Thymus (tissue), 11 donors: ENCODE results near the gene TPSB2. TPM values are rescaled to one million over a fixed set of nuclear protein-coding genes. Genes with fewer than 3 reads are reported as not detected.

Experiments
- DNase-seq, 9 donors: peaks; one replicate each; pipeline ENCODE4 v3.0.0-alpha.2; 2013; ENCODE audit warnings: low spot score in 9 of 9, low read depth in 6 of 9, missing footprints in 1 of 9
- H3K27ac ChIP-seq, 2 donors: one replicate each; pipeline ENCODE4 v1.5.1; 2013; ENCODE audit warnings: control low read depth in 1 of 2, low read depth in 1 of 2, low read length in 1 of 2, mild to moderate bottlenecking in 1 of 2, moderate library complexity in 1 of 2
- H3K27me3 ChIP-seq, 2 donors: one replicate each; pipeline ENCODE4 v1.5.1; 2013; ENCODE audit warnings: low read length in 1 of 2; ENCODE audit not compliant: control insufficient read depth in 2 of 2, insufficient read depth in 1 of 2
- H3K36me3 ChIP-seq, 2 donors: one replicate each; pipeline ENCODE4 v1.5.1; 2013; ENCODE audit warnings: low read length in 1 of 2, mild to moderate bottlenecking in 1 of 2, moderate library complexity in 1 of 2; ENCODE audit not compliant: control insufficient read depth in 2 of 2, insufficient read depth in 2 of 2
- H3K4me1 ChIP-seq, 2 donors: one replicate each; pipeline ENCODE4 v1.5.1; 2013; ENCODE audit warnings: low read length in 2 of 2; ENCODE audit not compliant: control insufficient read depth in 2 of 2, insufficient read depth in 2 of 2
- H3K4me3 ChIP-seq, 2 donors: one replicate each; pipeline ENCODE4 v1.5.1; 2013; ENCODE audit warnings: low read length in 2 of 2, control low read depth in 1 of 2, mild to moderate bottlenecking in 1 of 2
- H3K9me3 ChIP-seq, 2 donors: one replicate each; pipeline ENCODE4 v1.5.1; 2013; ENCODE audit warnings: low read length in 1 of 2, mild to moderate bottlenecking in 1 of 2; ENCODE audit not compliant: control insufficient read depth in 2 of 2, insufficient read depth in 1 of 2
- WGBS: extraction: QIAGEN DNeasy Blood & Tissue Kit; methylation state at CpG from one replicate; pipeline ENCODE4 v1.1.7; 2013; 5-methylcytosine and 5-hydroxymethylcytosine counted together
- polyA plus RNA-seq: library from polyadenylated mRNA; stranded (reverse); fragments of 200-250 nt; gene quantifications from one replicate; pipeline ENCODE4 v1.2.3, GENCODE V29; 2013
- total RNA-seq: library from RNA; stranded (reverse); fragments of 120-200 nt; gene quantifications from one replicate; pipeline ENCODE4 v1.2.4, GENCODE V29; 2013
- donor health status: healthy.

The TPSB2 gene
- total and polyA plus RNA-seq, 2 donors, result 0.71 to 15.5 TPM

- Histone ChIP-seq H3K4me1 (no peaks in the 10 kb centered on the region), H3K27me3 (no peaks in the 10 kb centered on the region), H3K27ac (no peak overlapping the region), H3K9me3 (no peaks in the 10 kb centered on the region), H3K36me3 (no peaks in the 10 kb centered on the region), H3K4me3 (no peak overlapping the region)
- DNase-seq, result no peak
- 93% methylated on average over 9 of the region's 9 CpGs for WGBS
These were observed 5.4 kb downstream of the TPSB2 start for GRCh38 chr16:1224558-1224957.

- Histone ChIP-seq H3K36me3 (no peaks in the 10 kb centered on the region), H3K4me1 (no peaks in the 10 kb centered on the region), H3K27ac (no peak overlapping the region), H3K27me3 (no peaks in the 10 kb centered on the region), H3K9me3 (no peaks in the 10 kb centered on the region), H3K4me3 (no peak overlapping the region)
- WGBS, result 87% methylated on average over 38 of the region's 38 CpGs
- DNase-seq, result no peak
These were observed 6.4 kb downstream of the TPSB2 start for GRCh38 chr16:1223355-1224214.

DNA sequence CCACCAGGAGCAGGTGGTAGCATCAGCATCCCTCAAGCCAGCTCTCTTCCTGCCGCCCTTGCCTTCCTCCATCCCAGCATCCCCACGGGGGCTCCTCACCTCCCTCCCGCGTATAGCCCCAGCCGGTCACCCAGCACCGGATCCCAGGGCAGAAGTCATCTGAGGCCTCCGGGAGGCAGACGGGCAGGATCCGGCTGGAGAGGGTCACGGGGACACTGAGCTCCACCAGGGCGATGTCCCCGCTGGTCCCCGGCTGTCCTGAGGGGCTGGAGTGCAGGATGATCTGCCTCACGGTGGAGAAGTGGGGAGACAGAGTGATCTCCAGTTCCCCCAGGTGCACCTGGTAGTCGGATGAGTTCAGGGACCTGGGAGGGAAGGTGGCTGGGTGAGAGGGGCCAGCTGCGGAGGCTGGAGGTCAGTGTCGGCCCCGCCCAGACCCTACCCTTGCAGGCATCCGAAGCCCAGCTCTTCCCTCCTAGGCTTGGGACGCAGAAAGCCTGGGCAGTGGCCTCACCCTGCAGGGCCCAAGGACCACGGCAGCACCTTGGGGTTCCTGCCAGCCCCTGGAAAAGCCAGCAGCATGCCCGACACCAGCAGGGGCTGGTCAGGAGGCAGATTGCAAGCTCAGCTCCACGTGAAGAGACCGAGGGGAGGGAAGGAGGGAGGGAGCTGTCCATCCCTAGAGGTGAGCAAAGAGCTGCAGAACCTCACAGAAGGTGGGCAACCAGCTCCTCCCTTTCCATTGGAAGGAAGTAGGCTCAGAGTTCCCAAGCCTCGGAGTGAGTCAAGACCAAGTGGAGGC lies 7.2 kb downstream of the TPSB2 start:
- H3K27ac ChIP-seq, result no peak overlapping the region
- no peaks in the 10 kb centered on the region for H3K36me3 ChIP-seq
- no peaks in the 10 kb centered on the region for H3K4me1 ChIP-seq
- no peaks in the 10 kb centered on the region for H3K27me3 ChIP-seq
- H3K9me3 ChIP-seq, result no peaks in the 10 kb centered on the region
- no peak for DNase-seq
- no peak overlapping the region for H3K4me3 ChIP-seq
- WGBS, result 83% methylated on average over 25 of the region's 25 CpGs

DNA sequence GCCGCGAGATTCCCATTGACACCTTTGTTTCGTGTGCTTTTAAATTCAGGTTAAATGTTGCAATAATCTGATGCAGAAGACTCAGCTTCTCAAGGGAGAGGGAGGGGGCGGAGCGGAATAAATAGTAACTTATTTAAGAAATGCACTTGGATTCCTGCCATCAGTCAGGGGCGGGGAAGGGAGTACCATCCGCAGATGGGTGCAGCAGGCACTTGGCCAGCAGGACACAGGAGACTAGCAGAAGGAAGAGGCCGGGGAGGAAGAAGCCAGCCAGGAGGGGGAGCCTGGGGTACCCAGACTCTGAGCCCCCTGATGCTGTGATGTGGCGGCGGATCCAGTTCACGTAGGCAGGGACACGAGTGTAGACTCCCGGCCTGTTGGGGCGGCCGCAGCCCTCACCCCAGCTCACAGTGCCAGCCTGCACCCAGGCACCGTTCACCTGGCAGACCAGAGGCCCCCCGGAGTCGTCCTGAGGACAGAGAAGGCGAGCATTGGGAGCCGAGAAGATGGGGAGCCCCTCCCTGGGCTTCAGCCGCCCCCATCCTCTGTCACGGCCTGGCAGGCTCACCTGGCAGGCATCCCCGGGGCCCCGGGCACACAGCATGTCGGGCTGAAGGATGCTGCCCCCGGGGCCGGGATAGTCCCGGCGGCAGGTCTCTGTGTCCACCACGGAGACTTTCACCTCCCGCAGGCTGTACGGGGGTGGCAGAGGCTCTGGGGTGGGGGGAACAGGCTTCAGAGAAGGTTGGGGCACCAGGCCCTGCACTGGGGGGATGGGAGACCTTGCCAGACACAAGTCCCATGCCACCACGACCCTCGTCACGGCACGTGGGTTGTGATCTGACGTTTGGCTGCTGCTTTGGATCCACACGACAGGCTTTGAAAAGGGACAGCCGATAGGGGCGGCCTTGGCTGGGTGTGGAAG lies 8.1 kb downstream of the TPSB2 start:
- Histone ChIP-seq H3K27me3 (no peaks in the 10 kb centered on the region), H3K36me3 (no peaks in the 10 kb centered on the region), H3K9me3 (no peaks in the 10 kb centered on the region), H3K27ac (no peak overlapping the region), H3K4me1 (no peaks in the 10 kb centered on the region), H3K4me3 (no peak overlapping the region)
- WGBS, result 90% methylated on average over 40 of the region's 40 CpGs
- DNase-seq, result no peak

DNA sequence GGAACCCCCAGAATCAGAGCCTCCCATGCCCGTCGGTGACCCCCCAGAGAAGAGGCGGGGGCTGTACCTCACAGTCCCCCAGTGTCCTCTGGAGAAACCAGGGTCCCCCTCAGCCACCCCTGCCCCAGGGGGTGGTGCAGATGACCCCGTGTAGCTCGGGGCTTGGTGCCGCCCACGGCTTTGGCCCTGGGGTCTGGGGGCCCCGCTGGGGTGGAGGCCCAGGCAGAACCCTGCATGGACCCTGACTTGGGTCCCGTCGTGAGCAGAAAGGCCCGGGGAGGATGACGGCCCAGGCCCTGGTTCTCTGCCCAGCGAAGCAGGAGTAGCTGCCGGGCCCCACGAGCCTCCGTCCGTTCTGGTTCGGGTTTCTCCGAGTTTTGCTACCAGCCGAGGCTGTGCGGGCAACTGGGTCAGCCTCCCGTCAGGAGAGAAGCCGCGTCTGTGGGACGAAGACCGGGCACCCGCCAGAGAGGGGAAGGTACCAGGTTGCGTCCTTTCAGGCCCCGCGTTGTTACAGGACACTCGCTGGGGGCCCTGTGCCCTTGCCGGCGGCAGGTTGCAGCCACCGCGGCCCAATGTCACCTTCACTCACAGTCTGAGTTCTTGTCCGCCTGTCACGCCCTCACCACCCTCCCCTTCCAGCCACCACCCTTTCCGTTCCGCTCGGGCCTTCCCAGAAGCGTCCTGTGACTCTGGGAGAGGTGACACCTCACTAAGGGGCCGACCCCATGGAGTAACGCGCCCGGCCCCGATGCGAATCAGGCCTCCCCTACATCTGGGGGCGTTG lies 8.9 kb downstream of the TPSB2 start:
- Histone ChIP-seq H3K27me3 (no peaks in the 10 kb centered on the region), H3K4me1 (no peaks in the 10 kb centered on the region), H3K27ac (no peak overlapping the region), H3K9me3 (no peaks in the 10 kb centered on the region), H3K36me3 (no peaks in the 10 kb centered on the region), H3K4me3 (no peak overlapping the region)
- no peak for DNase-seq
- 88% methylated on average over 48 of the region's 48 CpGs for WGBS

- DNase-seq, result no peak
These were observed 9.8 kb downstream of the TPSB2 start for GRCh38 chr16:1220098-1220728.

GRCh38 chr16:1218930-1219611 lies 10.9 kb downstream of the TPSB2 start:
- Histone ChIP-seq H3K27ac (no peak overlapping the region), H3K9me3 (no peaks in the 10 kb centered on the region), H3K4me1 (no peaks in the 10 kb centered on the region), H3K27me3 (no peaks in the 10 kb centered on the region), H3K36me3 (no peaks in the 10 kb centered on the region), H3K4me3 (no peak overlapping the region)
- DNase-seq, result no peak
- 92% methylated on average over 24 of the region's 24 CpGs for WGBS

More at GRCh38 chr16:1220098-1220728, 9.8 kb downstream of the TPSB2 start:
- H3K9me3 ChIP-seq, result no peaks in the 10 kb centered on the region
- WGBS, result 94% methylated on average over 55 of the region's 55 CpGs
- no peak overlapping the region for H3K4me3 ChIP-seq
- H3K27me3 ChIP-seq, result no peaks in the 10 kb centered on the region
- H3K27ac ChIP-seq, result no peak overlapping the region
- no peaks in the 10 kb centered on the region for H3K4me1 ChIP-seq
- no peaks in the 10 kb centered on the region for H3K36me3 ChIP-seq
